Measurements from ENCODE around the gene SF3B3. TPM values are rescaled to one million over a fixed set of nuclear protein-coding genes. Genes with fewer than 3 reads are reported as not detected.

The SF3B3 gene
- total and polyA plus RNA-seq, 10 of the 15 experiments (the other 5 are each of a cell fraction or from before 2014, with no cell fraction given), result 134 to 453 (median 215) TPM

DNA sequence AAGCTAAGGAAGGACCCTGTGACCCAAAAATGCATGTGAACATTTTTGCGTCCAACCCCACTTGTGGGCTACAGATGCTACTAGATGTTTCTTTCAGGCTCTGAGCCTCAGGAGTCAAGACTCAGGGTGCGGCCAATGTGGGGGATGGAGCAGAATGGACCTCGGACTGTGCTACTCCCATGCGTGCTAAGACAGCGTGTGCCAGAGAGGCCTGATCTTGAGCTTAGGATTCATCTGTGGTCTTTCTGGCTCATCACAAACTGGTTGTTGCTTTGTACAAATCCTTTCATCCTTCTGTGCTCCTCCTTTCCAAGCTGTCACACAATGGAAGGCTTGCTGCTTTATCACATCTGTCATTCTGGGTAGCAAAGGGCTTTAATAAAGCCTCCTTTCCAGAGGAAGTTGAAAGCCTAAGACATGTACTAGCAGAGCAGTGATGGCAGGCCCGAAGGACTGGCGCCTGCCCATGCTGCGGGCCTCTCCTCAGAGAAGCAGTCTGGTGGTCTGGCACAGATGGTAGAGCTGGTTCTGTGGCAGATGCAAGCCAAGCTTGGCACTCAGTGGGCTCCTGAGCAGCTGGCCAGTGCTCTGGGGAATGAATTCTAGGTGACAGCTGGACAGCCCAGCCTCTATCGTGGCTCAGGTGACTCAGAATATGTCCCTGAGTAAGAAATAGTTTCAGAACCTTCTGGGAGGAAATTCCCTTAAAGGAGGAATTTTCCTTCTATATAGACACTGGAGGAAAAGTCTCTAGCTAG, 28.0 kb upstream of the SF3B3 start:
- ATAC-seq (no peak), DNase-seq (ENCODE audit: low read depth, low spot score) (no peak), FAIRE-seq (no peak)
- Histone ChIP-seq H3K4me1 (ENCODE audit: control insufficient read depth, insufficient read depth, low read length) (no peaks in the 10 kb centered on the region), H3K79me2 (ENCODE audit: control insufficient read depth, insufficient read depth, low read length) (no peaks in the 10 kb centered on the region), H2AFZ (ENCODE audit: control insufficient read depth, low read depth, low read length) (no peak overlapping the region), H3K27ac (ENCODE audit: control insufficient read depth, insufficient read depth) (no peak overlapping the region), H3K4me3 (no peak overlapping the region), H4K20me1 (ENCODE audit: control insufficient read depth, insufficient read depth) (no peaks in the 10 kb centered on the region), H3K36me3 (ENCODE audit: control insufficient read depth in 2 of 2, insufficient read depth in 2 of 2, low read length in 1 of 2) (peaks cover 2 to 9% of the 10 kb centered on the region in 2 experiments; a peak in 3 of 4 replicates), H3K9me3 (replicated peaks; ENCODE audit: control insufficient read depth, insufficient read depth, low read length) (no peaks in the 10 kb centered on the region), H3K4me2 (ENCODE audit: control insufficient read depth, insufficient read depth) (no peak overlapping the region), H3K9ac (ENCODE audit: control insufficient read depth, insufficient read depth, low read length) (no peak overlapping the region), H3K27me3 (replicated peaks in 1 of 2; ENCODE audit: control insufficient read depth in 2 of 2, insufficient read depth in 2 of 2, low read length in 1 of 2) (no peaks in the 10 kb centered on the region)
- in situ Hi-C loops (cut with MboI), result no loop called here
- ChIA-PET POLR2A (interaction anchor here (0.6 to 0.7 kb wide), 3 partner anchors 11 to 88 kb away, joined by 3 to 4 read pairs (median 3); no protein-coding TSS in a partner anchor), RAD21 (ENCODE audit: unreplicated experiment) (interaction anchor here (1.3 to 1.4 kb wide), 3 partner anchors 18 to 57 kb away, joined by 3 to 5 read pairs (median 3); partner anchors contain the start of gene ST3GAL2), CTCF (interaction anchor here (1.1 kb wide), 1 partner anchor 21 kb away, joined by 3 read pairs; no protein-coding TSS in a partner anchor), SMC1A (ENCODE audit: uncharacterized antibody, unreplicated experiment) (interaction anchor here (0.7 to 1.7 kb wide), 4 partner anchors 13 to 64 kb away, joined by 3 to 6 read pairs (median 4); no protein-coding TSS in a partner anchor)
- no TSS peak for BruUV-seq (replicated peaks)
- 88% methylated on average over 9 of the region's 9 CpGs for WGBS (ENCODE audit: insufficient coverage, insufficient replicate concordance, low lambda C conversion rate, missing lambda C conversion rate)
- intact Hi-C loops (cut with micrococcal nuclease; ENCODE audit: unreplicated experiment), result no loop called here
- TF ChIP-seq, protein P1, sequence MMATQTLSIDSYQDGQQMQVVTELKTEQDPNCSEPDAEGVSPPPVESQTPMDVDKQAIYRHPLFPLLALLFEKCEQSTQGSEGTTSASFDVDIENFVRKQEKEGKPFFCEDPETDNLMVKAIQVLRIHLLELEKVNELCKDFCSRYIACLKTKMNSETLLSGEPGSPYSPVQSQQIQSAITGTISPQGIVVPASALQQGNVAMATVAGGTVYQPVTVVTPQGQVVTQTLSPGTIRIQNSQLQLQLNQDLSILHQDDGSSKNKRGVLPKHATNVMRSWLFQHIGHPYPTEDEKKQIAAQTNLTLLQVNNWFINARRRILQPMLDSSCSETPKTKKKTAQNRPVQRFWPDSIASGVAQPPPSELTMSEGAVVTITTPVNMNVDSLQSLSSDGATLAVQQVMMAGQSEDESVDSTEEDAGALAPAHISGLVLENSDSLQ (IDR thresholded peaks at IDR 0.05), result no peak
- no peak for TF ChIP-seq CHD1 (IDR thresholded peaks at IDR 0.05; ENCODE audit: low read depth, low read length)
- TF ChIP-seq CREB1 (IDR thresholded peaks at IDR 0.05; ENCODE audit: low read depth), result no peak
- no peak for TF ChIP-seq FOXM1 (IDR thresholded peaks at IDR 0.05; ENCODE audit: low read depth, low read length)
- TF ChIP-seq SMAD5 (IDR thresholded peaks at IDR 0.05; ENCODE audit: low read depth), result no peak
- TF ChIP-seq SUZ12 (IDR thresholded peaks at IDR 0.05; ENCODE audit: unreplicated experiment), result no peak
- no peak for TF ChIP-seq BRCA1 (IDR thresholded peaks at IDR 0.05; ENCODE audit: low read depth, low read length)
- TF ChIP-seq, protein P2, sequence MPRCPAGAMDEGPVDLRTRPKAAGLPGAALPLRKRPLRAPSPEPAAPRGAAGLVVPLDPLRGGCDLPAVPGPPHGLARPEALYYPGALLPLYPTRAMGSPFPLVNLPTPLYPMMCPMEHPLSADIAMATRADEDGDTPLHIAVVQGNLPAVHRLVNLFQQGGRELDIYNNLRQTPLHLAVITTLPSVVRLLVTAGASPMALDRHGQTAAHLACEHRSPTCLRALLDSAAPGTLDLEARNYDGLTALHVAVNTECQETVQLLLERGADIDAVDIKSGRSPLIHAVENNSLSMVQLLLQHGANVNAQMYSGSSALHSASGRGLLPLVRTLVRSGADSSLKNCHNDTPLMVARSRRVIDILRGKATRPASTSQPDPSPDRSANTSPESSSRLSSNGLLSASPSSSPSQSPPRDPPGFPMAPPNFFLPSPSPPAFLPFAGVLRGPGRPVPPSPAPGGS (IDR thresholded peaks at IDR 0.05; ENCODE audit: borderline replicate concordance, insufficient read depth, low read depth, low read length, poor library complexity, severe bottlenecking), result no peak
- no peak for TF ChIP-seq POLR2AphosphoS2 (IDR thresholded peaks at IDR 0.05; ENCODE audit: low read depth, low read length)
- TF ChIP-seq, protein P3, sequence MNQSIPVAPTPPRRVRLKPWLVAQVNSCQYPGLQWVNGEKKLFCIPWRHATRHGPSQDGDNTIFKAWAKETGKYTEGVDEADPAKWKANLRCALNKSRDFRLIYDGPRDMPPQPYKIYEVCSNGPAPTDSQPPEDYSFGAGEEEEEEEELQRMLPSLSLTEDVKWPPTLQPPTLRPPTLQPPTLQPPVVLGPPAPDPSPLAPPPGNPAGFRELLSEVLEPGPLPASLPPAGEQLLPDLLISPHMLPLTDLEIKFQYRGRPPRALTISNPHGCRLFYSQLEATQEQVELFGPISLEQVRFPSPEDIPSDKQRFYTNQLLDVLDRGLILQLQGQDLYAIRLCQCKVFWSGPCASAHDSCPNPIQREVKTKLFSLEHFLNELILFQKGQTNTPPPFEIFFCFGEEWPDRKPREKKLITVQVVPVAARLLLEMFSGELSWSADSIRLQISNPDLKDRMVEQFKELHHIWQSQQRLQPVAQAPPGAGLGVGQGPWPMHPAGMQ (IDR thresholded peaks at IDR 0.05; ENCODE audit: borderline replicate concordance), result no peak
- TF ChIP-seq HCFC1 (IDR thresholded peaks at IDR 0.05; ENCODE audit: low read length), result no peak
- TF ChIP-seq TCF12 (IDR thresholded peaks at IDR 0.05; ENCODE audit: low read depth, low read length), result no peak
- no peak for TF ChIP-seq EP300 (IDR thresholded peaks at IDR 0.05; ENCODE audit: borderline replicate concordance in 1 of 2, control insufficient read depth in 1 of 2, low read depth in 2 of 2, low read length in 2 of 2)

Measured in GM12878 (cell line).